Endothelial cell of umbilical vein (primary cell): ENCODE data around the gene MMP24. TPM values are rescaled to one million over a fixed set of nuclear protein-coding genes. Genes with fewer than 3 reads are reported as not detected.

Source experiments
- BruUV-seq: library from RNA; stranded (reverse); fragments of 400-500 nt; replicated peaks from 2 replicates; lab custom pipeline; 2021; lab: Mats Ljungman, UMichigan
- CTCF ChIA-PET: fragments of 300-600, 350-600 bp; sonication (Branson Sonifier 250); formaldehyde crosslinking; loops from one replicate; lab custom pipeline; 2021; ENCODE audit warnings: antibody characterized with exemption, inconsistent platforms; lab: Charles Lee
- POLR2A ChIA-PET: fragments of 300-600, 350-600 bp; sonication (Branson Sonifier 250); formaldehyde crosslinking; loops from one replicate; lab custom pipeline; 2021; ENCODE audit warnings: antibody characterized with exemption, inconsistent platforms; lab: Charles Lee
- DNase-seq: peaks from one replicate; pipeline ENCODE4 v3.0.0-alpha.2; 2011; ENCODE audit warnings: low read depth, low spot score
- FAIRE-seq: peaks from 2 replicates; lab custom pipeline; 2011; peaks lifted over from hg19 to GRCh38; lab: Jason Lieb, UNC
- H2AFZ ChIP-seq: 2 replicates; pipeline ENCODE4 v1.6.0; 2012; ENCODE audit warnings: low read depth, low read length, control low read depth, inconsistent platforms
- H3K27ac ChIP-seq: 2 replicates; pipeline ENCODE4 v1.5.1; 2011; ENCODE audit warnings: low read depth, mild to moderate bottlenecking, control low read depth, low read length, moderate library complexity; ENCODE audit not compliant: insufficient read depth
- H3K27me3 ChIP-seq, 2 experiments: 2 replicates each; pipeline versions ENCODE4 v1.6.0 to v1.6.1; 2011; ENCODE audit warnings: low read length in 2 of 2, mixed read lengths in 1 of 2; ENCODE audit not compliant: control insufficient read depth in 2 of 2, insufficient read depth in 2 of 2
- H3K36me3 ChIP-seq, 2 experiments: 2 replicates in 1 of 2; 3 replicates in 1 of 2; pipeline ENCODE4 v1.5.1; 2011; ENCODE audit warnings: low read length in 2 of 2, mild to moderate bottlenecking in 1 of 2, moderate library complexity in 1 of 2; ENCODE audit not compliant: control insufficient read depth in 2 of 2, insufficient read depth in 2 of 2; ENCODE audit errors: extremely low read depth in 1 of 2
- H3K4me1 ChIP-seq: 3 replicates; pipeline ENCODE4 v1.5.1; 2011; ENCODE audit warnings: mild to moderate bottlenecking, low read length; ENCODE audit not compliant: control insufficient read depth, insufficient read depth; ENCODE audit errors: extremely low read depth
- H3K4me2 ChIP-seq: 2 replicates; pipeline ENCODE4 v1.6.1; 2011; ENCODE audit warnings: low read length, control low read depth, mixed read lengths; ENCODE audit not compliant: insufficient read depth
- H3K4me3 ChIP-seq, 3 experiments: fragments of 200-600 bp in 1 of 3; sonication (generic), shearing (Covaris generic) in 1 of 3; replicated peaks in 1 of 3; 2 replicates each; pipeline ENCODE4 v1.5.1; 2011 to 2016; ENCODE audit warnings: control low read depth in 3 of 3, low read length in 3 of 3, mild to moderate bottlenecking in 2 of 3, inconsistent platforms in 1 of 3, low read depth in 1 of 3, moderate library complexity in 1 of 3; ENCODE audit not compliant: insufficient read depth in 1 of 3
- H3K79me2 ChIP-seq: 2 replicates; pipeline ENCODE4 v1.6.0; 2012; ENCODE audit warnings: low read length, inconsistent platforms; ENCODE audit not compliant: control insufficient read depth, insufficient read depth
- H3K9ac ChIP-seq: replicated peaks from 2 replicates; pipeline ENCODE3; 2011; ENCODE audit warnings: low read length, control low read depth; ENCODE audit not compliant: insufficient read depth; ENCODE audit errors: extremely low read depth
- H3K9me1 ChIP-seq: replicated peaks from 3 replicates; pipeline ENCODE4 v1.6.0; 2011; ENCODE audit warnings: mild to moderate bottlenecking, low read length; ENCODE audit not compliant: control insufficient read depth, insufficient read depth; ENCODE audit errors: extremely low read depth
- H3K9me3 ChIP-seq: replicated peaks from 2 replicates; pipeline ENCODE4 v1.5.1; 2012; ENCODE audit warnings: low read length, inconsistent platforms; ENCODE audit not compliant: control insufficient read depth, insufficient read depth
- H4K20me1 ChIP-seq: replicated peaks from 2 replicates; pipeline ENCODE3; 2011; ENCODE audit warnings: mild to moderate bottlenecking, low read length; ENCODE audit not compliant: control insufficient read depth, insufficient read depth; ENCODE audit errors: extremely low read depth
- CTCF ChIP-seq, 2 donors: IDR thresholded peaks; 1 replicate in 1 of 2; 2 replicates in 1 of 2; pipeline ENCODE4 v1.5.1; 2011; ENCODE audit warnings: low read length in 2 of 2, mild to moderate bottlenecking in 2 of 2, moderate library complexity in 2 of 2, control low read depth in 1 of 2, inconsistent platforms in 1 of 2, low read depth in 1 of 2; ENCODE audit not compliant: insufficient read depth in 1 of 2; ENCODE audit errors: extremely low read depth in 1 of 2
- EZH2 ChIP-seq: IDR thresholded peaks from 2 replicates; pipeline ENCODE4 v1.6.1; 2012; ENCODE audit warnings: borderline replicate concordance, low read depth, mild to moderate bottlenecking, moderate library complexity, low read length, inconsistent platforms; ENCODE audit not compliant: severe bottlenecking
- FOS ChIP-seq: IDR thresholded peaks from 2 replicates; pipeline ENCODE4 v1.6.1; 2011; ENCODE audit warnings: mild to moderate bottlenecking, low read length, moderate library complexity, borderline replicate concordance; ENCODE audit not compliant: insufficient read depth
- GATA2 ChIP-seq: IDR thresholded peaks from 2 replicates; pipeline ENCODE4 v1.7.0; 2011; ENCODE audit warnings: low read depth, mild to moderate bottlenecking, moderate library complexity, mixed read lengths, low read length; ENCODE audit not compliant: insufficient read length, insufficient read depth
- JUN ChIP-seq: IDR thresholded peaks from 2 replicates; pipeline ENCODE4 v1.6.1; 2011; ENCODE audit warnings: borderline replicate concordance, low read depth; ENCODE audit not compliant: insufficient read length, insufficient read depth
- MAX ChIP-seq: IDR thresholded peaks from 2 replicates; pipeline ENCODE4 v1.6.1; 2011; ENCODE audit not compliant: insufficient read depth, insufficient read length
- MYC ChIP-seq: IDR thresholded peaks from one replicate; pipeline ENCODE4 v1.6.1; 2011; ENCODE audit warnings: mild to moderate bottlenecking, low read depth, low read length
- POLR2A ChIP-seq: IDR thresholded peaks from 2 replicates; pipeline ENCODE4 v1.6.1; 2012; ENCODE audit warnings: low read depth, mild to moderate bottlenecking, control low read depth, low read length
- POLR2AphosphoS5 ChIP-seq: IDR thresholded peaks from 2 replicates; pipeline ENCODE4 v1.6.1; 2012; ENCODE audit warnings: low read depth, mild to moderate bottlenecking, control low read depth, low read length, moderate library complexity; ENCODE audit not compliant: insufficient read depth
- dilution Hi-C: fragments of 300-500 bp; cut with MboI; formaldehyde crosslinking; loops from one replicate; pipeline ENCODE4 v1.15.0; 2019; ENCODE audit warnings: low sequenced_read_pairs; ENCODE audit not compliant: extremely low pct_ligation_motif_present
- intact Hi-C: fragments of 100-400 bp; cut with micrococcal nuclease; formaldehyde crosslinking; loops from one replicate; pipeline ENCODE4 v1.10.0; 2022
- polyA plus RNA-seq, 4 experiments: library from polyadenylated mRNA; depleted of rRNA in 3 of 4; stranded (reverse) in 3 of 4; unstranded in 1 of 4; fragments of >200 nt; gene quantifications; 2 replicates each; pipeline versions ENCODE4 v1.2.1 to v1.2.3, GENCODE V29; 2011 to 2012; ENCODE audit warnings: missing spikeins in 1 of 4
- total RNA-seq: library from RNA; stranded (reverse); gene quantifications from 2 replicates; pipeline ENCODE4 v1.2.3, GENCODE V29; 2021

Gene MMP24
- total and polyA plus RNA-seq, 2 donors (not counting 3 experiments of a cell fraction or from before 2014, with no cell fraction given) = 0.27 to 0.54 TPM

GRCh38 chr20:35291654-35292503, 65.4 kb downstream of the MMP24 start, which contains the start of gene FAM83C:
Gene FAM83C (minus strand): TSS chr20:35292425. CDS start chr20:35292304, 121 bp downstream.
- H3K4me3 ChIP-seq = no peak within 1 kb of the TSS
- peaks cover 5% of the 10 kb centered on the region for H3K4me1 ChIP-seq
- H3K27ac ChIP-seq = no peak within 1 kb of the TSS
- no TSS peak for BruUV-seq
- FAIRE-seq (no peak), DNase-seq (no peak)
- no peaks in the 10 kb centered on the region for H4K20me1 ChIP-seq
- H3K4me2 ChIP-seq = no peak within 1 kb of the TSS
- dilution Hi-C loops (no loop called here), intact Hi-C loops (no loop called here)
- peaks cover 0 to 2% of the 10 kb centered on the region in 2 experiments for H3K27me3 ChIP-seq
- no peaks in the 10 kb centered on the region for H3K36me3 ChIP-seq
- no peaks in the 10 kb centered on the region for H3K79me2 ChIP-seq
- no peak within 1 kb of the TSS for H2AFZ ChIP-seq
- no peak within 1 kb of the TSS for H3K9ac ChIP-seq
- POLR2A ChIA-PET = no interaction called here
- no peaks in the 10 kb centered on the region for H3K9me1 ChIP-seq
- H3K9me3 ChIP-seq = no peaks in the 10 kb centered on the region
- CTCF ChIA-PET = interaction anchor here (4.9 kb wide), 1 partner anchor 11 kb away, joined by 24 read pairs; no protein-coding TSS in a partner anchor
- TF ChIP-seq POLR2A (no peak), EZH2 (no peak), FOS (no peak), GATA2 (no peak), MYC (no peak), MAX (no peak), JUN (no peak), CTCF (IDR thresholded peaks at IDR 0.05; ENCODE audit: extremely low read depth in 1 of 2, insufficient read depth in 1 of 2, low read depth in 1 of 2, low read length in 2 of 2) (no peak), POLR2AphosphoS5 (no peak)
